ENCODE results near the gene SPG11.

DNA sequence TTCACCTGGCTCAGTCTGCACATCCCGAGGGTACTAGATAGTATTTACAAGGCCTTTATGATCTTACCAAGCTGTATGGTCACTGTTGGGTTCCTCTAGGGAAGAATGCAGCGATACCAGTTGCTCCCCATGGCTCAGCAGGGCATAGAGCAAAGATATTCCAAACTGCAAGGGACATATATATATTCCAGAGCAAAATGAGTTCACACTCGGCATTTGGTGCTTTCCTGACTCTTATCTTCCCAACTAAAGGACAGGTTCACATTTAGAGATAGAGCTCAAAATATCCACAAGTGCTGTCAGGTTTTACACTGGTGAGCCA, 3.5 kb upstream of the SPG11 start:
- TF ChIP-seq, protein P1, sequence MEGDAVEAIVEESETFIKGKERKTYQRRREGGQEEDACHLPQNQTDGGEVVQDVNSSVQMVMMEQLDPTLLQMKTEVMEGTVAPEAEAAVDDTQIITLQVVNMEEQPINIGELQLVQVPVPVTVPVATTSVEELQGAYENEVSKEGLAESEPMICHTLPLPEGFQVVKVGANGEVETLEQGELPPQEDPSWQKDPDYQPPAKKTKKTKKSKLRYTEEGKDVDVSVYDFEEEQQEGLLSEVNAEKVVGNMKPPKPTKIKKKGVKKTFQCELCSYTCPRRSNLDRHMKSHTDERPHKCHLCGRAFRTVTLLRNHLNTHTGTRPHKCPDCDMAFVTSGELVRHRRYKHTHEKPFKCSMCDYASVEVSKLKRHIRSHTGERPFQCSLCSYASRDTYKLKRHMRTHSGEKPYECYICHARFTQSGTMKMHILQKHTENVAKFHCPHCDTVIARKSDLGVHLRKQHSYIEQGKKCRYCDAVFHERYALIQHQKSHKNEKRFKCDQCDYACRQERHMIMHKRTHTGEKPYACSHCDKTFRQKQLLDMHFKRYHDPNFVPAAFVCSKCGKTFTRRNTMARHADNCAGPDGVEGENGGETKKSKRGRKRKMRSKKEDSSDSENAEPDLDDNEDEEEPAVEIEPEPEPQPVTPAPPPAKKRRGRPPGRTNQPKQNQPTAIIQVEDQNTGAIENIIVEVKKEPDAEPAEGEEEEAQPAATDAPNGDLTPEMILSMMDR (conservative IDR thresholded peaks at IDR 0.05; ENCODE audit: low read depth in 2 of 2), result no peak
- TF ChIP-seq POLR2AphosphoS5 (IDR thresholded peaks at IDR 0.05; ENCODE audit: low read depth), result no peak
- no peak for TF ChIP-seq EZH2 (IDR thresholded peaks at IDR 0.05; ENCODE audit: low read depth, unreplicated experiment)

Measured in GM23338 (cell line).